NCI-H1694 (cell line): ENCODE data around the gene DHH.
"Not testable (repeated sequence)": the region's sequence is repeated elsewhere in the genome, so short reads cannot be mapped to it uniquely, and the experiment has no call there.

ENCODE experiments used
- DNase-seq: peaks from one replicate; lab custom pipeline; 2025; lab: John Stamatoyannopoulos, UW

DHH gene

DNA sequence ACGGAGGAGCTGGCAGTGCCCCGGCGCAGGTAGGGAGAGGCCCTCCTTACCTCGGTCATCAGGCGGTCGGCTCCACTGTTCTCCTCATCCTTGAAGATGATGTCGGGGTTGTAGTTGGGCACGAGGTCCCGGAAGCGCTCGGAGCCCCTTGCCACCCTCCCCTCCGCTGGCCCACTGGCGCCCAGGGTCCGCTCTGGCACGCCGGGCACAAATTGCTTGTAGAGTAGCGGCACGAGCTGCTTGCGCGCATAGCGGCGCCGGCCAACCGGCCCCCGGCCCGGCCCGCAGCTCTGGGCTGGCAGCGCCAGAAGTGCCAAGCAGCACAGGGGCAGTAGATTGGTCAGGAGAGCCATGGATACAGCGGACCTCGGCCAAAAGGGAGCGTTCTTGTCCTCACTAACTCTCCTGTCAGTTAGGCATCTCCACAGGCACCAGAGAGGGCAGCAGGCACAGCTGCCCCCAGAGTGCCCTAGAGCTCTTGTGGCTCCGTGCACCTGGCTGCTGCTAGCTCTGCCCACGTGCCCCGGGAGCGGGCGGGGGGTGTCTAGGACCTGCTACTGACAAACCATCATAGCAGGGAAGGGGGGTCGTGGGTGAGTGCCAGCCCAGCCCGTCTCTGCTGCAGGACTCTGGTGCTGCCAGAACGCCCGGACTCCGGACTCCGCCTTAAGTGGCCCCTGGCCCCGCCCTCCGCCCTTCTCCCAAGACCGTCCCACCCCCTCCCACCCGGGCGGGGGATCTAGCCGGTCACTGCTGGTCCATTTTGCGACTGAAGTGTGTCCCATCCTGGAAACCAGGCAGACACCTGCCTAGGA, at the start of gene DHH:
Gene DHH (minus strand): TSS at position 642 of the 815 bp plus-strand sequence. CDS start 289 bp downstream, at position 353.
- DNase-seq: no peak

DNA sequence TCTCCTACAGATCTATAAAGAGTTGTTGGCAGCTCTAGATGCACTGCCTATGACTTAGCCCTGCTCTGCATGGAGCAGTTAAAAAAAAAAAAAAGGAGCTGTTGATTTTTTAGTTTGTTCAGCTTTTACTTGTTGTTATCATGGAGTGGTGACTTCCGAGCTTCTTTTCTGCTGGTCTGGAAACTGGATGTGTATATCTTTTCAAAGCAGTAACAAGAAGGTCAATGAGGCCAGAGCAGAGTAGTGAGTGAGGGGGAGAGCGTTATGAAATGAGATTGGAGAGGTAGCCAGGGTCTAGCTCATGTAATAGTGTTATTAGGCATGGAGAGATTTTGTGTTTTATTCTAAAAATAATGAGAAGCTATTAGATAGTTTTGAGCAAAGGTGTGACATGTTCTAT, 49.8 kb upstream of the DHH start:
- DNase-seq: no peak

DNA sequence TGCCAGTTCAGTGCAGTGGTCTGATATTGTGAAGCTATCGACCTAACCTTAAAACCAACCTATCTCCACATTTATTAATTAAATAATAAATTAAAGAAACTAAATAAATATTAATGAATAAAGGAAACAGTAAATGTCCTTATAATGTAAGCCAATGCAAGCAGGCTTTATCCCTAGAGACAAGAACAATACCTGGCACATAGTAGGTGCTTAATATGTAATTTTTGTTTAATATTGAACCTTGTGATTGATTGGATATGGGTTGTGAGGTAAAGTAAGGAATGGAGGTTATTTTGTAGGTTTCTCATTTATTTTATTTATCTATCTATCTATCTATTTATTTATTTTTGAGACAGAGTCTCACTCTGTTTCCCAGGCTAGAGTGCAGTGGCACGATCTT, 44.4 kb upstream of the DHH start:
- DNase-seq: no peak

GRCh38 chr12:49138587-49138986, 44.0 kb upstream of the DHH start:
- no peak for DNase-seq

DNA sequence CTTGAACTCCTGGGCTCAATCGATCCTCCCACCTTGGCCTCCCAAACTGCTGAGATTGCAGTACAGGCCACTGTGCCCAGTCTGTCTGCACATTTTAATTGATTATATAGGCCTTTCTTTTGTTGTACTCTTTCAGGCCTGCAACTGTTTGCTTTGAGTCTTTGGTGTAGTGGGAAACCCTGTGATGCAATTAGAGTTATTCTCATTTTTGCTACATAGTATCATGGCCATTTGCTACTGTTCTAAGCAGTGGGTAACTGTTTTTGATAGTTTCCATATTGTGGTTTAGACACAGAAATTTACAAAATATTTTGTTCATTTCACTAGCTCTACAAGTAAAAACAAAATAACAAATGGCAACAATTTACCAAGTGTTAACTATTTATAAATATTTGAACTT, 42.9 kb upstream of the DHH start:
- no peak for DNase-seq

DNA sequence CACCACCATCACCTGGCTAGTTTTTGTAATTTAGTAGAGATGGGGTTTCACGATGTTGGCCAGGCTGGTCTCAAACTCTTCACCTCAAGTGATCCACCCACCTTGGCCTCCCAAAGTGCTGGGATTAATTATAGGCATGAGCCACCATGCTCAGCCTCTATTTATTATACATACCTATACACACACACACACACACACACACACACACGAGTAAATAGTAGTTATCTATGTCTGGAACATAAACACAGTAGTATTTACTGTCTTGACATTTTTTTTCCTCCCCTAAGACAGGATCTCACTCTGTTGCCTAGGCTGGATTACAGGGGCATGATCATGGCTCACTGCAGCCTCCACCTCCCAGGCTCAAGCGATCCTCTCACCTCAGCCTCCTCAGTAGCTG, 42.4 kb upstream of the DHH start:
- not testable (repeated sequence) for DNase-seq

DNA sequence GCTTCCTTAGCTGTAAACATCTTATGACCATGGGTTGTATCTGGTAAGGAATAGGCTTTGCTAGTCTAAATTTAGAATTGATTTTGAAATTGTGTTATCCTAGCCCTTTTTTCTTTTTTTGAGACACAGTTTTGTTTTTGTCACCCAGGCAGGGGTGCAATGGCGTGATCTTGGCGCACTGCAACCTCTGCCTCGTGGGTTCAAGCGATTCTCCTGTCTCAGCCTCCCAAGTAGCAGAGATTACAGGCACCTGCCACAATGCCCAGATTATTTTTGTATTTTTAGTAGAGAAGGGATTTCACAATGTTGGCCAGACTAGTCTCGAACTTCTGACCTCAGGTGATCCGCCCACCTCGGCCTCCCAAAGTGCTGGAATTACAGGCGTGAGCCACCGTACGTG, 39.0 kb upstream of the DHH start:
- no peak for DNase-seq

- DNase-seq: no peak
Measured at GRCh38 chr12:49133014-49133413, 38.4 kb upstream of the DHH start.

GRCh38 chr12:49131894-49132461, 37.4 kb upstream of the DHH start:
- DNase-seq: peak; percentile 38

DNA sequence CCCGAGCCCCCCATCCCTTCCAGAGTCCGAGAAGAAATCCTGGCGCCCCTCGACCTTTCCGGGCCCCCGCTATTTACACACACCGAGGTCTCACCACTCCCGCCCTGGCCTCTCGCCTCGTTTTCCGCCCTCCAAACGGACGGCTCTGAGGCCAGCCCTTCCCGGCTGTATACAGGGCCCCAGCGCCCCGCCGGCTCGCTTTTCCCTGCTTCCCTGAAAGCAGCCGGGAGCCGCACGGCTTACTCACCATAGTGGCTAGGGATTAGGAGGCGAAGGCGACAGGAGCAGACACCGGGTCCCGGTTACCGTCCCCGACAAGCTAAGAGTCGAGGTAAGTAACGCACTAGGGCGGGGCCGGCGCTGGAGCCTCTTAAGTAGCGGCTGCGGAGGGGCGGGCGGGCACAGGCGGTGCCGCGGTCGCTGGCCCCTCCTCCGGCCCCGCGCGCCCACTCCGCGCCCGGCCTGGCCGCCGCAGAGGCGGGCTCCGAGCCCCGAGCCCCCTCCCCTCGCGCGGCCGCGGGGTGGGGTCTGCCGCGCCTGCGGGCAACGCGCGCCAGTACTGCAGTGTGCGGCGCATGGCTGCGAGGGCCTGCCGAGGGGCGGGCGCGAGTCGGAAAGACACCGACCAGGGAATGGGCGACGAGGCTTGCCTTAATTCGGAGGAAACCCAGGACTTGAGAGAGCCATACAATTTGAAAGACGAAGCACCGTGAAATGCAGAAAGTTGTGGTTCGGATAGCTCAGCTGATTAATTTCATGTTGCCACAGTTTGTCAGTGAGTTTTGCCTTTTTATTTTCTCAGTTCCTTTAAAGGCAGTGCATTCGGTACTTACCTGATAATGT, 36.7 kb upstream of the DHH start, which contains the start of gene TUBA1B:
Gene TUBA1B (minus strand): TSS at position 345 of the 843 bp plus-strand sequence. CDS start 95 bp downstream, at position 250.
- peak; percentile 65 for DNase-seq

GRCh38 chr12:49130151-49131050, 35.8 kb upstream of the DHH start:
- peak; percentile 70 for DNase-seq

- DNase-seq: no peak
Measured at GRCh38 chr12:49129332-49130150, 34.9 kb upstream of the DHH start.

GRCh38 chr12:49127971-49128370, 33.4 kb upstream of the DHH start:
- DNase-seq: not testable (repeated sequence)

DNA sequence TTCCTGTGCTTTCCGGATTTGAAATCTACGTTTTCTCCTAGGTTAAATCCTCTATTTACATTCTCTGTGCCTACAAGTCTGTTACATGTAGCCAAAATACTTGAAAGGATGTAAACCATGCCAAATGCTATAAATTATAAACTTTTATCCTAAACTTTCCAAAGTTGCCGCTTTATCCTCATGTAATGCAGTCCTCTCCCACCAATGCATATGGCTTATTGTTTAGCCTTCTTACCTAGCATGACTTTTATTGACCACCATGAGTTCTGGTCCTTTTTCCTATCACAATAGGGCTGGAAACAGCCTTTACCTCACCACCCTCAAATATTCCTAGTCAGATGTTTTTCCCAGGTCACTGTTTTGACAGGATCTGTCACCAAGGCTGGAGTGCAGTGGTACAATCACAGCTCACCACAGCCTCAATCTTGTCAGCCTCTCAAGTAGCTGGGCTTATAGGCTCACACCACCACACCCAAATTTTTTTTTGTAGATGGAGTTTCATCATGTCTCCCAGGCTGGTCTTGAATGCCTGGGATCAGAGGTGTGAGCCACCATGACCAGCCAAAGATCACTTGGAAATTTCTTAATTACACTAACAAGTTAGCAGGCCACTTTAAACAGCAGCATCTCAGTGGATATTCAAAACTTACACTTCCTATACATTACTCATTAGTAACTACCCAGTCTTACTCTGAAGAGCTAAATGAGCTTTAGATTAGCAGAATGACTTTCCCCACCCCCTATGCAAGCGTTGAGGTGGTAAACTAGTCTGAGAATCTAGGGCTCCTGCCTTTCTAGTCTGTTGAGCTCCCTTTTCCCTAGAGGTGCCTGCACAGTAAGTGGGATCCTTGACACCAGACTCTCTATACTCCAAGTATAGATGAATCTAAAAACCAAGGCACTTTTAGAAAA, 32.5 kb upstream of the DHH start:
- no peak for DNase-seq

DNA sequence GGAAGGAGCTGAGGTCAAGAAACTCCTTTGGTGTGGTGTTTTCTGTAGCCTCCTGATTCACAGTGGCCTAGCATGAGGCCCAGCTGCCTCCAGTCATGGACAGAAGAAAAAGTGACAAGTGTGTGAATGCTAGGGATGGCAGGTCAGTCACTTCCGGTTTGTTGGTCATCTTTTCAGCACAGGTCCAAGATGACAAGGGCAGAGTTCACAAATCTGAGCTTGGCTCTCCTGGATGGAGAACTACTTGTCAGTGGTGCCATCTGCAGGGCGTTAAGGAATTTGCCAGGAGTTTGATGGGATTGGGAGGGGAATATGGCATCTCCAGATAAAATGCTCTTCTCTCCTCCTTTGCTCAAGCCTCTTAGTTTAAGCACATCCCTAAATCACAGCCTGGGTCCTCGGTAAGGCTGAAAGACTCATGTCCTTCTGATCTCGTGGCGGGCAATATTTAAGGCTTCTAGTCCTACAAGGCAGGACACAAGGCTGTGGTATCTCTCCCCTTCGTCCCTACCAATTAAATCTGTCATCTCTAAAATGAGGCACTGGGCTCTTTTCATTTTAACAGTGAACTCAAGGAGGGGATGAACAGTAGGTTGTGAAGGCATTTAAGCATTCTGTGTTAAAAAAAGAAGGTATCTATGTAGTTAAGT, 26.6 kb upstream of the DHH start:
- no peak for DNase-seq

DNA sequence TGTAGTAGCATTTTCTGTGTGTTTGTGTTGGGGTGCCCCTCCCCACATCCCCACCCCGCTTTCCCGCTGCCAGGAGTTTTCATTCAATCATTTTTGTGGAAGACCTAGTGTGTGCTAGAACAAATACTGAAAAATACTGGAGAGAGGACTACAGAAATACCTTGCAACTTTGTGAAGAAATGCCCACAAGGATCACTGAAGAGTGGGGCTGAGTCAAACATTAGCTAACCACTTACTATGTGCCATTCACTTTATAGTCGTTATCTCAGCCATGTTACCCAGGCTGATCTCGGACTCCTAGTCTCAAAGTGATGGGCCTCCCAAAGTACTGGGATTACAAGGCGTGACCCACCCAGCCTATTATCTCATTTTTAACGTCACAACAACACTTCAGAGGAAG, 16.6 kb upstream of the DHH start:
- no peak for DNase-seq

- peak; percentile 98 for DNase-seq
Measured at GRCh38 chr12:49110464-49111155, 16.0 kb upstream of the DHH start, which contains the start of gene LMBR1L. Gene LMBR1L, minus strand, starts transcription at chr12:49110847. Its CDS starts 292 bp downstream, at chr12:49110555.
